ENCODE measurements around the gene CABLES1.

- TF ChIP-seq POLR2A (IDR thresholded peaks at IDR 0.05) (no peak), CTCF (IDR thresholded peaks at IDR 0.05 in 4 of 5, conservative IDR thresholded peaks at IDR 0.05 in 1 of 5) (no peak)
These were observed 134.6 kb downstream of the CABLES1 start for GRCh38 chr18:23269928-23270327.
